Heart right ventricle (tissue), 16 donors: Measurements from ENCODE around the gene RPS27. TPM values are rescaled to one million over a fixed set of nuclear protein-coding genes. Genes with fewer than 3 reads are reported as not detected.
"Not testable (repeated sequence)": the region's sequence is repeated elsewhere in the genome, so short reads cannot be mapped to it uniquely, and the experiment has no call there.

Source experiments
- ATAC-seq, 8 donors: fragments of 200-7000 bp; cut with Tn5 transposase; one replicate each; pipeline ENCODE4 v1.9.1; 2020; ENCODE audit warnings: mild to moderate bottlenecking in 8 of 8, moderate library complexity in 8 of 8, moderate number of reproducible peaks in 1 of 8
- DNase-seq, 2 donors: peaks; one replicate each; pipeline ENCODE4 v3.0.0-alpha.2; 2020
- H3K27ac ChIP-seq, 10 donors: fragments of 200-600 bp; sonication (generic) in 2 of 10; one replicate each; pipeline versions ENCODE4 v1.5.0 to v1.8.0; 2020 to 2022; ENCODE audit warnings: mild to moderate bottlenecking in 3 of 10
- H3K27me3 ChIP-seq, 7 donors: fragments of 200-600 bp; one replicate each; pipeline ENCODE4 v1.8.0; 2021 to 2022; ENCODE audit warnings: mild to moderate bottlenecking in 2 of 7
- H3K36me3 ChIP-seq, 9 donors: fragments of 200-600 bp; sonication (generic) in 1 of 9; one replicate each; pipeline versions ENCODE4 v1.5.0 to v1.8.0; 2020 to 2022; ENCODE audit warnings: mild to moderate bottlenecking in 2 of 9
- H3K4me1 ChIP-seq, 9 donors: fragments of 200-600 bp; sonication (generic) in 1 of 9; one replicate each; pipeline versions ENCODE4 v1.5.0 to v1.8.0; 2020 to 2022; ENCODE audit warnings: mild to moderate bottlenecking in 4 of 9
- H3K4me3 ChIP-seq, 10 donors: fragments of 200-600 bp; sonication (generic) in 2 of 10; one replicate each; pipeline versions ENCODE4 v1.5.0 to v1.8.0; 2020 to 2022; ENCODE audit warnings: mild to moderate bottlenecking in 7 of 10, moderate library complexity in 2 of 10
- H3K9me3 ChIP-seq, 11 donors: fragments of 200-600 bp in 10 of 11; sonication (generic) in 2 of 11; one replicate each; pipeline versions ENCODE4 v1.5.0 to v1.8.0; 2013 to 2022; ENCODE audit warnings: mild to moderate bottlenecking in 2 of 11, control low read depth in 1 of 11, moderate library complexity in 1 of 11
- WGBS, 2 donors: extraction: QIAGEN DNeasy Blood & Tissue Kit; methylation state at CpG; one replicate each; pipeline ENCODE4 v1.1.7; 2013; ENCODE audit warnings: inconsistent platforms in 1 of 2; 5-methylcytosine and 5-hydroxymethylcytosine counted together
- intact Hi-C, 10 donors: fragments of 100-400 bp; cut with DNase I; formaldehyde crosslinking; loops; one replicate each; pipeline versions ENCODE4 v1.11.1 to v1.14.2; 2022
- microRNA-seq, 2 donors: library from miRNA; unstranded; fragments of <30 nt; microRNA quantifications; one replicate each; pipeline ENCODE4 v1.2.0, GENCODE V29; 2021
- polyA plus RNA-seq, 2 donors: library from polyadenylated mRNA; stranded (reverse); fragments of 200-250 nt; gene quantifications; one replicate each; pipeline ENCODE4 v1.2.3, GENCODE V29; 2013
- total RNA-seq, 10 donors: library from RNA; stranded (reverse); fragmentation: NEBNext Ultra II Directional in 3 of 10; extraction: Animal tissue kit (Norgen Biotek cat#: 25700) in 3 of 10; gene quantifications; one replicate each; pipeline versions ENCODE4 v1.2.1 to v1.2.4, GENCODE V29; 2021 to 2023
- TF ChIP-seq, protein P1 (sequence below), 9 donors: fragments of 200-600 bp; sonication (generic) in 2 of 9; IDR thresholded peaks; one replicate each; pipeline versions ENCODE4 v1.5.0 to v1.8.0; 2021 to 2022; ENCODE audit warnings: antibody characterized with exemption in 9 of 9, mild to moderate bottlenecking in 5 of 9, moderate library complexity in 1 of 9
- donor health status: Arrhythmogenic right ventricular cardiomyopathy.
- donor health status: ischemic (EF 13 %, LVEDD 7.1; RV severe dilation, severe dysfunction).
- donor health status: healthy with polysubstance abuse.
- donor health status: DM: no; HTN: yes; CAD: no.
- donor health status: DM: no; HTN: no; CAD: no.
- donor health status: ischemic (EF 25% LVEDD 6.9; RV normal size, moderate dysfunction).
- donor health status: ischemic (EF 25% LVEDD 5.7; RV mildly dilated, moderate dysfunction).
- donor health status: healthy.
- donor health status: DM: yes; HTN: yes; CAD: no.
- donor health status: Ischemic cardiomyopathy.
- donor health status: ischemic (EF 35%, LVEDD 5.7; RV mildly dilated, moderate dysfunction).
- donor health status: nonischemic (EF 11% LVEDD 7.7; RV severe dilation, severe dysfunction).
- donor health status: DM: yes; HTN: yes; CAD: no.
- donor health status: PGD.
- donor health status: ischemic (EF 29% LVEDD 5.4; RV normal size, mild dysfunction).
- donor health status: nonischemic (EF 23%, LVEDD 6.1; RV moderate dilation, normal function).

The RPS27 gene
- total and polyA plus RNA-seq, 12 donors = 586 to 8,165 (median 744) TPM

DNA sequence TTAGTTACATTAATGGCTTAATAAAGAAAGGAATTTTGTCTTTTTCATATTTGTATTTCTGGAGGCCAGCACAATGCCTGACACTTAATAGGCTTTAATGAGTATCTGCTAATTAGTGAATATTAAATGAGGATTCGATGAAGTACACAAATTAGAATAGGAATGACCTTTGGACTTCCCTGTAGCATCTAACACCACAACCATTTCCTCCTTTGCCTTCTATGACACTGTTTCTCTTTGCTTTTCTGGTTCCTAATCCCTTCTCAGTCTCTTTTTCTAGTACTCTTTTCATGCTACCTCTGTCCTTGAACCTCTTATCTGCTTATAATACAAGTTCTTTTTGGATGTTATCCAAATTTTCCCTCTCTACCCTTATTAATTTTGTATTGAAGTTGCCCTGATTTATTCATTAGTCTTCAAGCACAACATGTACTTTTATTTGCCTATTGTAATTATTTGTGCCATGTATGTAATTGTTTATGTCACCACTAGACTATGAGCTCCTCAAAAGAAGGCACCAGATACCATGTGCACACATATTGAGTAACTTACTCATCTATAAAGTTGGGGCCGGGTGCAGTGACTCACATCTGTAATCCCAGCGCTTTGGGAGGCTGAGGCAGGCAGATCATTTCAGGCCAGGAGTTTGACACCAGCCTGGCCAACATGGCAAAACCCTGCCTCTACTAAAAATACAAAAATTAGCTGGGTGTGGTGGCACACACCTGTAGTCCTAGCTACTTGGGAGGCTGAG, 23.8 kb downstream of the RPS27 start:
- no peak for ATAC-seq
- Histone ChIP-seq H3K4me1 (no peaks in the 10 kb centered on the region), H3K36me3 (no peaks in the 10 kb centered on the region), H3K9me3 (no peaks in the 10 kb centered on the region), H3K27ac (no peak overlapping the region), H3K4me3 (no peak overlapping the region), H3K27me3 (no peaks in the 10 kb centered on the region)
- TF ChIP-seq, protein P1, sequence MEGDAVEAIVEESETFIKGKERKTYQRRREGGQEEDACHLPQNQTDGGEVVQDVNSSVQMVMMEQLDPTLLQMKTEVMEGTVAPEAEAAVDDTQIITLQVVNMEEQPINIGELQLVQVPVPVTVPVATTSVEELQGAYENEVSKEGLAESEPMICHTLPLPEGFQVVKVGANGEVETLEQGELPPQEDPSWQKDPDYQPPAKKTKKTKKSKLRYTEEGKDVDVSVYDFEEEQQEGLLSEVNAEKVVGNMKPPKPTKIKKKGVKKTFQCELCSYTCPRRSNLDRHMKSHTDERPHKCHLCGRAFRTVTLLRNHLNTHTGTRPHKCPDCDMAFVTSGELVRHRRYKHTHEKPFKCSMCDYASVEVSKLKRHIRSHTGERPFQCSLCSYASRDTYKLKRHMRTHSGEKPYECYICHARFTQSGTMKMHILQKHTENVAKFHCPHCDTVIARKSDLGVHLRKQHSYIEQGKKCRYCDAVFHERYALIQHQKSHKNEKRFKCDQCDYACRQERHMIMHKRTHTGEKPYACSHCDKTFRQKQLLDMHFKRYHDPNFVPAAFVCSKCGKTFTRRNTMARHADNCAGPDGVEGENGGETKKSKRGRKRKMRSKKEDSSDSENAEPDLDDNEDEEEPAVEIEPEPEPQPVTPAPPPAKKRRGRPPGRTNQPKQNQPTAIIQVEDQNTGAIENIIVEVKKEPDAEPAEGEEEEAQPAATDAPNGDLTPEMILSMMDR (IDR thresholded peaks at IDR 0.05) = no peak
- 81 to 82% methylated on average over 3 of the region's 3 CpGs for WGBS, 2 donors
- intact Hi-C loops = no loop called here
- DNase-seq = no peak

- Histone ChIP-seq H3K9me3 (no peaks in the 10 kb centered on the region), H3K27ac (no peak overlapping the region), H3K36me3 (no peaks in the 10 kb centered on the region), H3K4me1 (no peaks in the 10 kb centered on the region), H3K4me3 (no peak overlapping the region), H3K27me3 (no peaks in the 10 kb centered on the region)
- TF ChIP-seq, protein P1 (IDR thresholded peaks at IDR 0.05) = no peak
- intact Hi-C loops = no loop called here
- ATAC-seq (no peak), DNase-seq (no peak)
- WGBS, 2 donors = 81% methylated on average over 4 of the region's 4 CpGs
These were observed 28.7 kb downstream of the RPS27 start for GRCh38 chr1:154019269-154019668.

DNA sequence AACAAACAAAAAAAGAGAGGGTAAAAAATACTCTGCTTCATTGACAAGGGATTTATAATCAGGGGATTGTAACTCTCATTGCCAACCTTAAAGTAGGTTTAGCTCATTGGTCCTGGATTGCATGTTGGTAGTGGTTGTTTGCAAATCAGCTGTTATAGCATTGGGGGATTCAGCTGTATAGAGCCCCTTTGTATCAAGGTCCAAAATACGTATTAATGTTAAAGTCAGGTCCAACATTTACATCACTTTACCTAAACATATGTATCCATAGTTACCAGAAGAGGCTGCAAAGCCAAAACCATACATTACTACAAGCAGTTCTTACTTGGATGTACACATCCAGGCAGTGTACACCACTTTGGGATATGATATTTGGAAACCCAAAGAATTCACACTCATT, 29.4 kb downstream of the RPS27 start:
- H3K9me3 ChIP-seq = no peaks in the 10 kb centered on the region
- H3K27me3 ChIP-seq = no peaks in the 10 kb centered on the region
- no peak overlapping the region for H3K27ac ChIP-seq
- TF ChIP-seq, protein P1 (IDR thresholded peaks at IDR 0.05) = no peak
- no peak overlapping the region for H3K4me3 ChIP-seq
- no peak for DNase-seq
- WGBS, 2 donors = 84 to 95% methylated on average over 1 of the region's 1 CpG
- no peak for ATAC-seq
- H3K36me3 ChIP-seq = no peaks in the 10 kb centered on the region
- intact Hi-C loops = no loop called here
- H3K4me1 ChIP-seq = no peaks in the 10 kb centered on the region

DNA sequence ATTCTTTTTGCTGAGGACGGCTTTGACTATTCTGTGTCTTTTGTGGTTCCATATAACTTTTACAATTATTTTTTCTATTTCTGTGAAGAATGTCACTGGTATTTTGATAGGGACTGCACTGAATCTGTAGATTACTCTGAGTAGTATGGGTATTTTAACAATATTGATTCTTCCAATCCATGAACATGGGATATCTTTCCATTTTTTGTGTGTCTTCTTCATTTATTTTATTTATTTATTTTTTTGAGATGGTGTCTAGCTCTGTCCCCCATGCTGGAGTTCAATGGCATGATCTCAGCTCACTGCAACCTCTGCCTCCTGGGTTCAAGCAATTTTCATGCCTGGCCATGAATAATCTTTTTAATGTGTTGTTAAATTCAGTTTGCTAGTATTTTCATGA, 43.1 kb downstream of the RPS27 start:
- whole genome bisulfite sequencing, 2 donors = 94 to 97% methylated on average over 1 of the region's 1 CpG

More for the DNA sequence above, 43.1 kb downstream of the RPS27 start:
- H3K9me3 ChIP-seq = peaks cover 0 to 24% (median 11%) of the 10 kb centered on the region in 11 donors
- H3K27ac ChIP-seq, intact Hi-C loops, H3K27me3 ChIP-seq, H3K4me3 ChIP-seq, H3K36me3 ChIP-seq, DNase-seq, ATAC-seq, H3K4me1 ChIP-seq: not testable (repeated sequence)

Small RNAs within 50 kb of the gene (microRNA-seq; reads per million reads assigned to microRNA genes)
- gene MIR6737 = 0 reads per million in 2 donors

Other genes starting within 250 kb of the RPS27 start
- 10 to 100 TPM in 2 of 10 donors, 1 to 10 TPM in 8; 5.9 to 16.0 (median 8.9) TPM for gene SLC27A3, start 215.4 kb upstream of the RPS27 start, total RNA-seq
- 10 to 100 TPM; 26.7 to 43.8 TPM for gene SLC27A3, start 215.4 kb upstream of the RPS27 start, polyA plus RNA-seq
- gene GATAD2B, start 67.8 kb upstream of the RPS27 start, total RNA-seq = 10 to 100 TPM; 32.9 to 52.6 (median 42.7) TPM
- gene GATAD2B, start 67.8 kb upstream of the RPS27 start, polyA plus RNA-seq = 1 to 10 TPM; 3.9 to 7.0 TPM
- 10 to 100 TPM; 29.4 to 60.4 (median 39.0) TPM for gene DENND4B, start 44.0 kb upstream of the RPS27 start, total RNA-seq
- gene DENND4B, start 44.0 kb upstream of the RPS27 start, polyA plus RNA-seq = 10 to 100 TPM; 23.7 to 68.2 TPM
- gene CRTC2, start 32.1 kb upstream of the RPS27 start, total RNA-seq = 10 to 100 TPM; 14.6 to 25.6 (median 18.0) TPM
- 10 to 100 TPM; 19.2 to 50.5 TPM for gene CRTC2, start 32.1 kb upstream of the RPS27 start, polyA plus RNA-seq
- 10 to 100 TPM; 27.6 to 63.0 (median 34.3) TPM for gene SLC39A1, start 27.2 kb upstream of the RPS27 start, total RNA-seq
- 100 to 1,000 TPM in 1 of 2 donors, 10 to 100 TPM in 1; 24.6 to 102 TPM for gene SLC39A1, start 27.2 kb upstream of the RPS27 start, polyA plus RNA-seq
- gene CREB3L4, start 22.9 kb upstream of the RPS27 start, total RNA-seq = 1 to 10 TPM; 2.9 to 8.5 (median 4.1) TPM
- gene CREB3L4, start 22.9 kb upstream of the RPS27 start, polyA plus RNA-seq = 1 to 10 TPM; 5.6 to 7.6 TPM
- gene JTB, start 13.1 kb upstream of the RPS27 start, total RNA-seq = 10 to 100 TPM; 49.4 to 94.7 (median 56.8) TPM
- gene JTB, start 13.1 kb upstream of the RPS27 start, polyA plus RNA-seq = 100 to 1,000 TPM in 1 of 2 donors, 10 to 100 TPM in 1; 80.9 to 225 TPM
- gene RAB13, start 4.4 kb upstream of the RPS27 start, total RNA-seq = 10 to 100 TPM; 42.9 to 98.7 (median 54.2) TPM
- 100 to 1,000 TPM in 1 of 2 donors, 10 to 100 TPM in 1; 89.9 to 114 TPM for gene RAB13, start 4.4 kb upstream of the RPS27 start, polyA plus RNA-seq
- under 1 TPM in 4 of 10 donors, not detected in 6; 0.07 to 0.45 (median 0.18) TPM for gene NUP210L, start 164.3 kb downstream of the RPS27 start, total RNA-seq
- under 1 TPM; 0.01 to 0.07 TPM for gene NUP210L, start 164.3 kb downstream of the RPS27 start, polyA plus RNA-seq
- gene TPM3, start 201.3 kb downstream of the RPS27 start, total RNA-seq = 100 to 1,000 TPM in 7 of 10 donors, 10 to 100 TPM in 3; 75.2 to 345 (median 129) TPM
- gene TPM3, start 201.3 kb downstream of the RPS27 start, polyA plus RNA-seq = 10 to 100 TPM; 85.9 to 97.6 TPM
- gene CFAP141, start 215.6 kb downstream of the RPS27 start, total RNA-seq = 1 to 10 TPM in 2 of 10 donors, under 1 TPM in 1, not detected in 7; 0.76 to 1.1 (median 1.1) TPM
- under 1 TPM in 1 of 2 donors, not detected in 1; 0.22 TPM for gene CFAP141, start 215.6 kb downstream of the RPS27 start, polyA plus RNA-seq
- gene UBAP2L, start 230.2 kb downstream of the RPS27 start, total RNA-seq = 100 to 1,000 TPM; 103 to 135 (median 112) TPM
- gene UBAP2L, start 230.2 kb downstream of the RPS27 start, polyA plus RNA-seq = 10 to 100 TPM; 55.2 to 61.8 TPM